ENCODE results near the gene PDCD4.
A peak's percentile ranks its signal among the peaks of the same experiment; 100 is the strongest.

DNA sequence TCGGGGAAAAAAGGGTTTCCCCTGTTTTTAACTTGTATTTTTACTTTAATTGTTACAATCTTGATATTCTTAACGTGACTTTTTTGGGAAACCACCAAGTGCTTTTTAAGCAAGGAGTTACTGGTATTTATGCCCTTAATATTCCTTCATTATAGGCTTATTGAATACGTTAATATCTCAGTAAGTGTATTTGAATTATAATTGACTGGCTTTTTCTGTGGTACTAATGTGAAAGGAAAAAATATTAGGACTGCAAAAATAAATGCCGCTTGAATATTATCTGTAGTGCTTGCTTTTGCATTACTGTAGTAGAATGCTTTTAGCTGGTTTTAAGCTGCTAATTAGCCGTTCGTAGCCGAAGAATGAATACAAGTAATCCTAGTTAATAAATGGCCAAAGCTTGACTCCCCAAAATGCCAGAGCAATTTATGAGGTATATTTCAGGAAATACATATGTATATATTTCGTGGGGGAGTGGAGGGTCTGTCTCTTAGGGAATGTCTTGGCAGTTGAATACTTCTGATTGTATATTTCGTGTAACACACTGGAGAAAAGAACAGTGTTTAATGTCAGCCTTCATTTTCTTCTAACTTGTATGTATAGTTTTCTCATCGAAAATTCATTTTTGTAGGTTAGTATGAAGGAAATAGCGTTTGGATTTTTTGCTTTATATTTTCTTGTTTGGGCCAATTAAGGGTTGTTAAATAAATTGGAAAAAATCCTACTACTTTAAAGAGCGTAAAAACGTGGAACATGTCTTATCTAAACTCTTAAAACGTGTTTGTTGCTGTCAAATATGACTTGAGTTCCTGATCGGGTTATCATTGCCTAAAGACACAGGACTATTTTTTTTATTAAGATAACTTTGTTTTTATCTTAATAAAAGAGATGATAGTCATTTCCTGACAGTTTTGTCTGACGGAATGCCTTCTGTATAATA lies 1.5 kb downstream of the PDCD4 start:
- TF ChIP-seq CTCF (IDR thresholded peaks at IDR 0.05) (no peak), POLR2AphosphoS5 (IDR thresholded peaks at IDR 0.05) (no peak), EP300 (IDR thresholded peaks at IDR 0.05) (no peak), POLR2A (IDR thresholded peaks at IDR 0.05) (peak in 1 of 4 donors; percentile 14)

All from upper lobe of left lung (tissue), 4 donors.